ENCODE data around the gene MUC13. TPM values are rescaled to one million over a fixed set of nuclear protein-coding genes. Genes with fewer than 3 reads are reported as not detected.

Gene MUC13
- total RNA-seq, 2 donors from 2014 or later, result not detected

DNA sequence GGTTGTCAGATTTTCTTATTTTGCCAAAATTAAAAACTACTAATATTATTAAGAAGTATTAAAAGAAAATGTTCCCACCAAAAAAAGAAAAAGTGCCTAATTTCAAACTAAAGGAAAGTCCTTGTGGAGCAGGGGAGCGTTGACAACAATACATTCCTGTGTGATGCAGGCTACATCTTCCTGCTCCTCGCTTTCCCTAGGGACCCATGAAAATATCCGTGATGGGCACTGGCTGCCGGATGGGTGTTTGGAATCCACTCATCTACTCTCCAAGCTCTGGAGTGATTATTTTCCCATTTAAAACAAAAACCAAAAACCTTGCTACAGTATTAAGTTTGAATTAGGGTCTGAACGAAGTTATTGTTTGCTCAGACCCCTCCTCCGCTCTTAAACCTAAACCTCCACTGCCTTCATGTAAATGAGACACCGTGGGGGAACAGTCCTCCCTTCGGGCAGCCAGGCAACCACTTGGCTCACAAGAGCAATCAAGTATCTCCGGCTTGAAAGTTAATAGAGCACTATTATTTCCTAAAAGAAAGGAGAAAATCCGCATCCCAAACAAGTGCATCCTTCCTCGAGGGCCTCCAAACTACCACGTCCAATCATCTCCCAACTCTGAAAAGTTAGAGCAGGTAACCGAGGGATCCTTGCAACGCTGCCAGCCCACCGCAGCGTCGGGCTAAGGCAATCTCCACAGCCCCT is 48.9 kb downstream of the MUC13 start:
- Mint-ChIP-seq H3K9me3 (no peaks in the 10 kb centered on the region), H3K27me3 (ENCODE audit: low read depth) (peaks cover 60% of the 10 kb centered on the region), H3K4me3 (peak overlapping the region; percentile 49 to 55)

DNA sequence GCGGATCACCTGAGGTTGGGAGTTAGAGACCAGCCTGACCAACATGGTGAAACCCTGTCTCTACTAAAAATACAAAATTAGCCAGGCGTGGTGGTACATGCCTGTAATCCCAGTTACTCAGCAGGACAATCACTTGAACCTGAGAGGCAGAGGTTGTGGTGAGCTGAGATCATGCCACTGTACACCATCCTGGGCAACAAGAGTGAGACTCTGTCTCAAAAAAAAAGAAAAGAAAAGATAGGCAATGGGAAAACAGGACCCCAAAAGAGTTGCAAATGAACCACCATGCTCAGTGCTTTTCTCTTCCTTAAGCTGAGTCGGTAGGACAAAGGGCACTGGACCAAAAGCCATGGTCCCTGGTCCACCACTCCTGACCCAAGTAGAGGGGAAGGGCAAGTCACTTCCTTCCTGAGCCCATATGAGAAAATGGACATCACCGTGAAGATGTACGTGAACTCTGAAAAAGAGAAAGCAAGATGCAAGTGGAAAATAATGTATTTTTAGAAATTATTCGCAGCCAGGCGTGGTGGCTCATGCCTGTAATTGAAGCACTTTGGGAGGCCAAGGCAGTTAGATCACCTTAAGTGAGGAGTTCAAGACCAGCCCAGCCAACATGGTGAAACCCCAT is 50.0 kb downstream of the MUC13 start:
- Mint-ChIP-seq H3K9me3 (no peaks in the 10 kb centered on the region), H3K27me3 (ENCODE audit: low read depth) (peaks cover 55% of the 10 kb centered on the region), H3K4me1 (ENCODE audit: low read depth) (peaks cover under 1% of the 10 kb centered on the region), H3K36me3 (ENCODE audit: insufficient read depth in 2 of 2) (no peaks in the 10 kb centered on the region), H3K4me3 (no peak overlapping the region), H3K27ac (no peak overlapping the region)
- ATAC-seq (replicated peaks in 1 of 2), result no peak
- no peak for DNase-seq

More for the DNA sequence above, 48.9 kb downstream of the MUC13 start:
- ATAC-seq (replicated peaks in 1 of 2) (no peak), DNase-seq (no peak)
- Mint-ChIP-seq H3K36me3 (ENCODE audit: insufficient read depth in 2 of 2) (no peaks in the 10 kb centered on the region), H3K4me1 (ENCODE audit: low read depth) (no peaks in the 10 kb centered on the region), H3K27ac (no peak overlapping the region)

GRCh38 chr3:124883766-124884473 is 50.6 kb downstream of the MUC13 start:
- Mint-ChIP-seq H3K36me3 (ENCODE audit: insufficient read depth in 2 of 2) (no peaks in the 10 kb centered on the region), H3K4me1 (ENCODE audit: low read depth) (peaks cover 7% of the 10 kb centered on the region), H3K27me3 (ENCODE audit: low read depth) (peaks cover 61% of the 10 kb centered on the region), H3K27ac (no peak overlapping the region), H3K4me3 (no peak overlapping the region), H3K9me3 (no peaks in the 10 kb centered on the region)
- DNase-seq (no peak), ATAC-seq (replicated peaks in 1 of 2) (no peak)

DNA sequence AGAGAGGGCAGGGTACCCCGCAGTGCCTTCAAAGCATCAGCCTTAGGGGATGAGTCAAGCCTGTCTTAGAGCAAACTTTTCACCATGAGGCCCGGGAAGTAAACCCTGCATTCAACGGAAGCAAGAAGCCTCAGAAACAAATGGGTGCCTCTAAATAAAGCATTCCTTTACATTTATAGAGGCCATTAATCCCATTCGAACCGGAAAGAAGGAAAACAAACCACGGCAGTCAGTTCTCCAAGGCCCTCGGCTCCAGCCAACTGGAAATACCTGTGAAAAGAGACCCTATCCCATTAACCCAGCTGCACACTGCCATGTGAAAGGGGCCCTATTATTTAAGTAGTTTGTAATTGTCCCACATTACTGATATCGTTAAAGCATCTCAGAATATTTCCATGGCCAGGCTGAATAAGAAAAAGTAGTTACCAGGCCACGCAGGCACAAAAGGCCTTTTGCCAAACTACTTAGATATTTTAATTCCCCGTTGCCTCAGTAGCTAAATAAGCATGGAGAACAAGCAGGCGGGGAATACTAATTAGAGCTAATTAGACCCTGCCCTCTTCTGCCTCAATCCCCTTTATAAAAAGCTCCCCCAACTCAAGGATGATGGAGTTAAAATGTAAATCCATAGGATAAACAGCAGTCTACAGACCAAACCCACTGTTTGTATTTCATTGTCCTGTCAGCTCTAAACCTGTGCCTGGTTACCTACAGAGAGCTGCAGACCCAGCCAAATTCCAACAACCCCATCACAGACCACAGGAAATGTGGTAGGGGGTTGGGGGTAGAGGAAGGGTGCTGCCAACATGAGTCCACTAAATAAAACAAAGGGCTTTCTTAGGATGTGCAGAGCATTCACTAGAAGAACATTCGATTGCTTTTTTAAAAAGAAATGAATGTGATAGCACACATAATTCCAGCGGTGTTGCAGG is 51.5 kb downstream of the MUC13 start:
- no peak overlapping the region for H3K27ac Mint-ChIP-seq
- no peaks in the 10 kb centered on the region for H3K9me3 Mint-ChIP-seq
- peaks cover 60% of the 10 kb centered on the region for H3K27me3 Mint-ChIP-seq (ENCODE audit: low read depth)
- no peak for ATAC-seq (replicated peaks in 1 of 2)
- no peak overlapping the region for H3K4me3 Mint-ChIP-seq
- DNase-seq, result no peak
- H3K36me3 Mint-ChIP-seq (ENCODE audit: insufficient read depth in 2 of 2), result no peaks in the 10 kb centered on the region
- H3K4me1 Mint-ChIP-seq (ENCODE audit: low read depth), result peaks cover 13% of the 10 kb centered on the region

DNA sequence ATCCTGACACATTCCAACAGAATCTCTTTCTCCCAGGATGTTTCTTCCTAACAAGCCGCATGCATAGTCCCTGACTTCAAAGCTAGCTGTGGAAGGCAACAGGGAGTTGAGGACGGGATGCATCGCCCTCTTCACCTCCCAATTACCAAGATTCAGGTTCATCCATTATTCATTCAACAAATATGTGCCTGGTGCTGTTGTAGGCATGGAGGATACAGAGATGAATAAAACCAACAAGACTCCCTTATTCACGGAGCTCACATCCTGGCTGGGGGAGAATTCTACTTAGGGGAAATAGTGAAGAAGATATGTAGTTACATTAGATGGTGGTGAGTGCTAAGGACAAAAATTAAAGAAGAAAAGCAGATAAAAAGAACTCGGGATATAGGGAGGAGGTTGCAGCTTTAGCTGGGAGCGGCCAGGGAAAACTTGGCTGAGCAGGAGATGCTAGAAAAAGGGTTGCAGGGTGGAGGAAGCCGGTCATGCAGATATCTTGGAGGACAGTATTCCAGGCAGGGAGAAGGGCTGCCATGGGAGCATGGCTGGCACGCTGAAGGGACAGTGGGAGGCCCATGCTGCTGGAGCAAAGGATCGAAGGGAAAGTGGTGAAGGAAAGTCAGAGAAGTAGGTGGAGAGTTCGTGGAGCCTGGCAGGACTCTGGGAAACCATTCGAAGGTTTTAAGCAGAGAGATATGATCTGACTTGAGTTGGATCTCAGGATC is 52.4 kb downstream of the MUC13 start:
- H3K4me1 Mint-ChIP-seq (ENCODE audit: low read depth), result peaks cover 13% of the 10 kb centered on the region
- H3K27me3 Mint-ChIP-seq (ENCODE audit: low read depth), result peaks cover 54% of the 10 kb centered on the region
- ATAC-seq (replicated peaks in 1 of 2) (no peak), DNase-seq (no peak)
- H3K36me3 Mint-ChIP-seq (ENCODE audit: insufficient read depth in 2 of 2), result no peaks in the 10 kb centered on the region
- H3K4me3 Mint-ChIP-seq, result no peak overlapping the region
- no peaks in the 10 kb centered on the region for H3K9me3 Mint-ChIP-seq
- H3K27ac Mint-ChIP-seq, result no peak overlapping the region

DNA sequence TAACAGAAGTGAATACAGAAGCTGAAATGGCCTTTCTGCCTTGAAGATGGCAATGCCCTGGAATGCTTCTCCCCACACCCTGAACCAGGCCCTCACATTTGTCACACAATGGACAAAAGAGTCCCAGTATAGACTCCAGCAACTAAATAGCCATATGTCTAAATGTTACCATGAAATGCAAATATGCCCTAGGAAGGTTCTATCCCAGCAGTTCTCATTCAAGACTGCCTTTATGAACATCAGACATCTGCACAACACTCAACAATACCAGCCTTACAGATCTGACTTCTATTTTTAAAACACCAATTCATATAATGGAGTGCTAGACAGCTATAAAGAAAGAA is 55.2 kb downstream of the MUC13 start:
- H3K9me3 Mint-ChIP-seq, result no peaks in the 10 kb centered on the region
- ATAC-seq (replicated peaks in 1 of 2), result no peak

DNA sequence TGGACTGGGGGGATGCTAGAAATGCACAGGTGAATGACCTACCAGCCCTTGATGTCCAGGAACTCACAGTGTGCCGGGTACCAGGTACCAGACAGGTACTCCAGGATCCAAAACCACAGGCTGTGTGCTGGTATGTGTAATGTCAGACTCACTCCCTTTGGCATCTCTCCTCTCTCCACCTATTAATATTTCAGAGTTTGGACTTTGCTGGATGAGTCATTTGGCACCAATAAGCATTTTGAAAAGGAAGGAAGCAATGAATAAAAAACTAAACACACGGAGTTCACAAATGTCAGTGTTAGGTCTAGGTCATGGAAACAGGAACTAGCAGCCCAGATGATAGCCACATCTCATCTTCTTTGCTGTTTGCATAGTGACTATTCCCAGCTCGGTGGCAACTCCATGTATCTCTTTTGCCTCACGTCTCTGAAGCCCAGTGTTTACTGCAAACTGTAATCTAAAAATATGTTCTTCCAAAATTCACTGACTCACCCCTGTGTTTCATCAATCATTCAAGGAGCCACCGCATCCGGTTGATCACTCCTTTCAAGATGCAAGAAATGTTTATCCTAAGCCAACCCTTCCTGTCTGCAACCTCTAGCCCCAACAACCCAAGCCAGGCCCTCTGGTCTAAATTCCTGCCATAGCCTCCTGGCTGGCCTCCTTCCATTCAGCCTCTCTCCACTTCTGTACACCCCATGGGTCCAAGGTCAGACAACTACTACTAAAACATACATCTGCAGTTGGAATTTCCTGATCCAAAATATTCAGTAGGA is 55.8 kb downstream of the MUC13 start:
- Mint-ChIP-seq H3K4me1 (ENCODE audit: low read depth) (peaks cover 13% of the 10 kb centered on the region), H3K9me3 (no peaks in the 10 kb centered on the region), H3K4me3 (peak overlapping the region; percentile 4 to 7), H3K27ac (no peak overlapping the region), H3K27me3 (ENCODE audit: low read depth) (peaks cover 38% of the 10 kb centered on the region), H3K36me3 (ENCODE audit: insufficient read depth in 2 of 2) (no peaks in the 10 kb centered on the region)
- DNase-seq (peak; percentile 7 to 11), ATAC-seq (replicated peaks in 1 of 2) (peak; percentile 75 to 79)

More for the DNA sequence above, 55.2 kb downstream of the MUC13 start:
- H3K4me3 Mint-ChIP-seq, result peak overlapping the region in 1 of 2 donors; percentile 7
- H3K27ac Mint-ChIP-seq, result no peak overlapping the region
- H3K4me1 Mint-ChIP-seq (ENCODE audit: low read depth), result peaks cover 13% of the 10 kb centered on the region
- no peak for DNase-seq
- H3K27me3 Mint-ChIP-seq (ENCODE audit: low read depth), result peaks cover 43% of the 10 kb centered on the region
- H3K36me3 Mint-ChIP-seq (ENCODE audit: insufficient read depth in 2 of 2), result no peaks in the 10 kb centered on the region

GRCh38 chr3:124877674-124878073 is 56.9 kb downstream of the MUC13 start:
- Mint-ChIP-seq H3K4me1 (ENCODE audit: low read depth) (peaks cover 13% of the 10 kb centered on the region), H3K27me3 (ENCODE audit: low read depth) (peaks cover 32% of the 10 kb centered on the region), H3K36me3 (ENCODE audit: insufficient read depth in 2 of 2) (no peaks in the 10 kb centered on the region), H3K4me3 (no peak overlapping the region), H3K9me3 (no peaks in the 10 kb centered on the region), H3K27ac (no peak overlapping the region)
- DNase-seq, result no peak
- no peak for ATAC-seq (replicated peaks in 1 of 2)

DNA sequence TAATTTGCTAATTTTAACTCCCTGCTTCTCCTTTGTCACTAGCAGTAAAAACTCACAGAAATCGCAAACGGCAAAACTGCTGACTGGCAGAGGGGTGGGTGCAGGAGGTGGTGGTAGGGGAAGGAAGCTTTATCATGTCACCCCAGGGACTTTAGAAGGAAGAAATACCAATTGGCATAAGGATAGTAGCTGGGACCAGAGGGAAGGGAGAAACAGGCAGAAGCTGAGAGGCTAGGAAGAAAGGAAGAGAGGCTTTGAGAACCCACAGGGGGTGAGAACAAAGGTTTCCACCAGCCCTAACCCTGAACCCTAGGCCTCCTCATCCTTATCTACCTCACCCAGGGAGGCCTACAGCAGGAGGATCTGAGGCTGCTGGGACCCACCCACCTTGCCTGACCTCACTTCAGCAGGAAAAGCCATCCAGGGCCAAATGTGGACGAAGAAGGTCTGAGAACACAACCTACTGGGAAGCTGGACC is 58.1 kb downstream of the MUC13 start:
- ATAC-seq (replicated peaks in 1 of 2) (no peak), DNase-seq (no peak)
- Mint-ChIP-seq H3K36me3 (ENCODE audit: insufficient read depth in 2 of 2) (no peaks in the 10 kb centered on the region), H3K27me3 (ENCODE audit: low read depth) (peaks cover 25% of the 10 kb centered on the region), H3K4me1 (ENCODE audit: low read depth) (peaks cover 13% of the 10 kb centered on the region), H3K4me3 (no peak overlapping the region), H3K27ac (no peak overlapping the region), H3K9me3 (no peaks in the 10 kb centered on the region)

- no peak for ATAC-seq (replicated peaks in 1 of 2)
- H3K9me3 Mint-ChIP-seq, result no peaks in the 10 kb centered on the region
Observed at GRCh38 chr3:124873226-124873625, 61.3 kb downstream of the MUC13 start.

GRCh38 chr3:124867511-124867910 is 67.0 kb downstream of the MUC13 start:
- DNase-seq, result no peak
- no peak for ATAC-seq (replicated peaks in 1 of 2)
- H3K9me3 Mint-ChIP-seq, result no peaks in the 10 kb centered on the region
- H3K27me3 Mint-ChIP-seq (ENCODE audit: low read depth), result peaks cover 10% of the 10 kb centered on the region
- H3K4me1 Mint-ChIP-seq (ENCODE audit: low read depth), result no peaks in the 10 kb centered on the region
- H3K27ac Mint-ChIP-seq, result no peak overlapping the region
- no peaks in the 10 kb centered on the region for H3K36me3 Mint-ChIP-seq (ENCODE audit: insufficient read depth in 2 of 2)
- H3K4me3 Mint-ChIP-seq, result no peak overlapping the region

More at GRCh38 chr3:124873226-124873625, 61.3 kb downstream of the MUC13 start:
- H3K4me1 Mint-ChIP-seq (ENCODE audit: low read depth), result no peaks in the 10 kb centered on the region
- H3K4me3 Mint-ChIP-seq, result no peak overlapping the region
- no peak overlapping the region for H3K27ac Mint-ChIP-seq
- no peaks in the 10 kb centered on the region for H3K36me3 Mint-ChIP-seq (ENCODE audit: insufficient read depth in 2 of 2)
- no peak for DNase-seq
- peaks cover 14% of the 10 kb centered on the region for H3K27me3 Mint-ChIP-seq (ENCODE audit: low read depth)
